Smooth muscle cell (in vitro differentiated cells): ENCODE results near the gene PCNX2. TPM values are rescaled to one million over a fixed set of nuclear protein-coding genes. Genes with fewer than 3 reads are reported as not detected.

Source experiments
- DNase-seq: peaks from one replicate; lab custom pipeline; 2025; ENCODE audit not compliant: unreplicated experiment; lab: John Stamatoyannopoulos, UW
- H2AFZ ChIP-seq: fragments of 200-600 bp; sonication (generic); 2 replicates; pipeline ENCODE4 v1.6.0; 2016; ENCODE audit warnings: antibody characterized with exemption, low read depth, mild to moderate bottlenecking
- H3F3A ChIP-seq: fragments of 200-600 bp; sonication (generic); 2 replicates; pipeline ENCODE4 v1.6.0; 2017; ENCODE audit warnings: antibody characterized with exemption, low read depth
- H3K27ac ChIP-seq: fragments of 200-600 bp; sonication (generic); 2 replicates; pipeline ENCODE4 v1.5.1; 2016; ENCODE audit warnings: low read depth, mild to moderate bottlenecking
- H3K27me3 ChIP-seq: fragments of 200-600 bp; sonication (generic); 2 replicates; pipeline ENCODE4 v1.6.1; 2016; ENCODE audit warnings: low read depth, mild to moderate bottlenecking
- H3K36me3 ChIP-seq: fragments of 200-600 bp; sonication (generic); 2 replicates; pipeline ENCODE4 v1.5.1; 2016; ENCODE audit warnings: low read depth
- H3K4me1 ChIP-seq: fragments of 200-600 bp; sonication (generic); 2 replicates; pipeline ENCODE4 v1.5.1; 2016; ENCODE audit warnings: low read depth
- H3K4me2 ChIP-seq: fragments of 200-600 bp; sonication (generic); 2 replicates; pipeline ENCODE4 v1.6.0; 2016; ENCODE audit warnings: mild to moderate bottlenecking
- H3K4me3 ChIP-seq: fragments of 200-600 bp; sonication (generic); 2 replicates; pipeline ENCODE4 v1.5.1; 2016; ENCODE audit warnings: mild to moderate bottlenecking
- H3K79me2 ChIP-seq: fragments of 200-600 bp; sonication (generic); 2 replicates; pipeline ENCODE4 v1.6.0; 2016; ENCODE audit warnings: low read depth, mild to moderate bottlenecking
- H3K9ac ChIP-seq: fragments of 200-600 bp; sonication (generic); 2 replicates; pipeline ENCODE4 v1.6.0; 2016; ENCODE audit warnings: low read depth
- H3K9me3 ChIP-seq: fragments of 200-600 bp; sonication (generic); replicated peaks from 2 replicates; pipeline ENCODE4 v1.5.1; 2016; ENCODE audit warnings: low read depth
- H4K20me1 ChIP-seq: fragments of 200-600 bp; sonication (generic); 2 replicates; pipeline ENCODE4 v1.6.0; 2016; ENCODE audit warnings: low read depth
- CTCF ChIP-seq: fragments of 200-600 bp; sonication (generic); IDR thresholded peaks from 2 replicates; pipeline ENCODE4 v1.5.1; 2017; ENCODE audit warnings: borderline replicate concordance, mild to moderate bottlenecking, antibody characterized with exemption; ENCODE audit not compliant: insufficient read depth, poor library complexity, severe bottlenecking
- WGBS: methylation state at CpG from one replicate; pipeline ENCODE4 v1.1.7; 2016; ENCODE audit warnings: low lambda C conversion rate; 5-methylcytosine and 5-hydroxymethylcytosine counted together
- polyA plus RNA-seq: library from polyadenylated mRNA; unstranded; fragments of >200 nt; fragmentation: Nextera tagmentation; extraction: Ambion mirVana; gene quantifications from 2 replicates; pipeline ENCODE4 v1.2.1, GENCODE V29; 2016
- total RNA-seq: library from RNA; depleted of rRNA; stranded (reverse); fragments of >200 nt; gene quantifications from 2 replicates; pipeline ENCODE4 v1.2.3, GENCODE V29; 2014

The PCNX2 gene
- total and polyA plus RNA-seq, 2 experiments from 2014 or later, result 4.7 to 18.2 TPM

GRCh38 chr1:233086961-233087881 is 208.3 kb downstream of the PCNX2 start:
- Histone ChIP-seq H3K9me3 (no peaks in the 10 kb centered on the region), H2AFZ (no peak overlapping the region), H4K20me1 (no peaks in the 10 kb centered on the region), H3K9ac (no peak overlapping the region), H3K4me3 (no peak overlapping the region), H3K27me3 (no peaks in the 10 kb centered on the region), H3K27ac (no peak overlapping the region), H3K4me2 (no peak overlapping the region), H3K36me3 (no peaks in the 10 kb centered on the region), H3F3A (peaks cover 2% of the 10 kb centered on the region), H3K79me2 (no peaks in the 10 kb centered on the region), H3K4me1 (no peaks in the 10 kb centered on the region)
- WGBS, result 84% methylated on average over 11 of the region's 11 CpGs
- no peak for DNase-seq
- no peak for TF ChIP-seq CTCF

- no peaks in the 10 kb centered on the region for H3K9me3 ChIP-seq
- H3F3A ChIP-seq, result peaks cover 5% of the 10 kb centered on the region
- no peaks in the 10 kb centered on the region for H3K4me1 ChIP-seq
- no peaks in the 10 kb centered on the region for H3K79me2 ChIP-seq
- no peak for DNase-seq
- no peaks in the 10 kb centered on the region for H4K20me1 ChIP-seq
- no peak overlapping the region for H3K9ac ChIP-seq
- no peak overlapping the region for H2AFZ ChIP-seq
- peak overlapping the region; percentile 29 for H3K27ac ChIP-seq
- H3K36me3 ChIP-seq, result no peaks in the 10 kb centered on the region
- no peak overlapping the region for H3K4me3 ChIP-seq
- H3K4me2 ChIP-seq, result no peak overlapping the region
- no peaks in the 10 kb centered on the region for H3K27me3 ChIP-seq
- no peak for TF ChIP-seq CTCF
- WGBS, result 75% methylated on average over 3 of the region's 3 CpGs
These were observed 210.0 kb downstream of the PCNX2 start for GRCh38 chr1:233085566-233085965.

GRCh38 chr1:233082778-233083550 is 212.6 kb downstream of the PCNX2 start:
- Histone ChIP-seq H3K36me3 (no peaks in the 10 kb centered on the region), H3K9ac (no peak overlapping the region), H3K9me3 (no peaks in the 10 kb centered on the region), H3K4me2 (no peak overlapping the region), H3K27ac (no peak overlapping the region), H3K79me2 (no peaks in the 10 kb centered on the region), H3F3A (peaks cover 5% of the 10 kb centered on the region), H4K20me1 (no peaks in the 10 kb centered on the region), H2AFZ (no peak overlapping the region), H3K27me3 (no peaks in the 10 kb centered on the region), H3K4me1 (no peaks in the 10 kb centered on the region), H3K4me3 (no peak overlapping the region)
- no peak for DNase-seq
- TF ChIP-seq CTCF, result no peak
- WGBS, result 96% methylated on average over 12 of the region's 12 CpGs
